Glomerular visceral epithelial cell (primary cell): ENCODE data around the gene COP1.
A peak's percentile ranks its signal among the peaks of the same experiment; 100 is the strongest.
"Not testable (repeated sequence)": the region's sequence is repeated elsewhere in the genome, so short reads cannot be mapped to it uniquely, and the experiment has no call there.

Source experiments
- DNase-seq: peaks from one replicate; pipeline ENCODE4 v3.0.0-alpha.2; 2016; ENCODE audit errors: extremely low spot score

Gene COP1

GRCh38 chr1:176033881-176034280 lies 173.2 kb downstream of the COP1 start:
- DNase-seq, result no peak

GRCh38 chr1:176033474-176033873 lies 173.6 kb downstream of the COP1 start:
- DNase-seq, result no peak

- DNase-seq, result no peak
Observed at GRCh38 chr1:176032040-176032645, 174.9 kb downstream of the COP1 start.

- DNase-seq, result no peak
Observed at GRCh38 chr1:176029609-176030008, 177.5 kb downstream of the COP1 start.

- no peak for DNase-seq
Observed at GRCh38 chr1:176029155-176029554, 177.9 kb downstream of the COP1 start.

- not testable (repeated sequence) for DNase-seq
Observed at GRCh38 chr1:176027934-176028333, 179.2 kb downstream of the COP1 start.

GRCh38 chr1:176022574-176022973 lies 184.5 kb downstream of the COP1 start:
- DNase-seq, result no peak

GRCh38 chr1:176017722-176018121 lies 189.4 kb downstream of the COP1 start:
- no peak for DNase-seq

GRCh38 chr1:176009951-176010350 lies 197.1 kb downstream of the COP1 start:
- no peak for DNase-seq

GRCh38 chr1:176007756-176008389 lies 199.2 kb downstream of the COP1 start:
- not testable (repeated sequence) for DNase-seq

- DNase-seq, result not testable (repeated sequence)
Observed at GRCh38 chr1:175994660-175995059, 212.4 kb downstream of the COP1 start.

- not testable (repeated sequence) for DNase-seq
Observed at GRCh38 chr1:175992825-175993224, 214.3 kb downstream of the COP1 start.

- DNase-seq, result not testable (repeated sequence)
Observed at GRCh38 chr1:175992202-175992601, 214.9 kb downstream of the COP1 start.

GRCh38 chr1:175984813-175985212 lies 222.3 kb downstream of the COP1 start:
- no peak for DNase-seq

- DNase-seq, result no peak
Observed at GRCh38 chr1:175984057-175984812, 222.9 kb downstream of the COP1 start.

- DNase-seq, result not testable (repeated sequence)
Observed at GRCh38 chr1:175983363-175983762, 223.7 kb downstream of the COP1 start.

- no peak for DNase-seq
Observed at GRCh38 chr1:175981128-175981527, 226.0 kb downstream of the COP1 start.

- DNase-seq, result no peak
Observed at GRCh38 chr1:175978926-175979325, 228.2 kb downstream of the COP1 start.

- no peak for DNase-seq
Observed at GRCh38 chr1:175978476-175978875, 228.6 kb downstream of the COP1 start.

GRCh38 chr1:175976865-175977642 lies 230.0 kb downstream of the COP1 start:
- DNase-seq, result peak; percentile 1

GRCh38 chr1:175969231-175969630 lies 237.9 kb downstream of the COP1 start:
- DNase-seq, result no peak
